H1 (cell line): Measurements from ENCODE around the gene DPP10. TPM values are rescaled to one million over a fixed set of nuclear protein-coding genes. Genes with fewer than 3 reads are reported as not detected.

Source experiments
- BACH1 ChIP-seq: IDR thresholded peaks from 2 replicates; pipeline ENCODE4 v1.6.1; 2012; ENCODE audit warnings: low read length, improper control_type of control experiment
- CBX8 ChIP-seq: fragments of 300-800, 300-1000 bp; sonication (generic); IDR thresholded peaks from 2 replicates; pipeline ENCODE4 v1.7.1; 2016; ENCODE audit warnings: low read depth, low read length, borderline replicate concordance
- CHD7 ChIP-seq: fragments of 300-600 bp; sonication (generic); IDR thresholded peaks from 2 replicates; pipeline ENCODE4 v1.7.1; 2012; ENCODE audit warnings: low read length, moderate library complexity, mild to moderate bottlenecking, inconsistent platforms; ENCODE audit not compliant: insufficient replicate concordance
- CTBP2 ChIP-seq: IDR thresholded peaks from 2 replicates; pipeline ENCODE4 v1.7.0; 2011; ENCODE audit warnings: borderline replicate concordance, mild to moderate bottlenecking, moderate library complexity, mixed read lengths, low read length; ENCODE audit not compliant: insufficient read depth, insufficient read length
- HDAC2 ChIP-seq, 2 experiments: fragments of 300-600 bp in 1 of 2; sonication (generic) in 1 of 2; IDR thresholded peaks; 2 replicates each; pipeline ENCODE4 v1.6.1; 2011 to 2012; ENCODE audit warnings: low read depth in 2 of 2, low read length in 2 of 2, mild to moderate bottlenecking in 2 of 2, moderate library complexity in 2 of 2, borderline replicate concordance in 1 of 2, inconsistent platforms in 1 of 2
- HDAC6 ChIP-seq: IDR thresholded peaks from one replicate; pipeline ENCODE4 v1.7.1; 2012; ENCODE audit warnings: low read depth, mild to moderate bottlenecking, inconsistent platforms, low read length, moderate library complexity
- KDM1A ChIP-seq: fragments of 200-600, 300-600 bp; sonication (generic); IDR thresholded peaks from 2 replicates; pipeline ENCODE4 v1.7.1; 2016; ENCODE audit warnings: mild to moderate bottlenecking, low read length, borderline replicate concordance
- POU5F1 ChIP-seq: IDR thresholded peaks from 2 replicates; pipeline ENCODE4 v1.6.1; 2011; ENCODE audit warnings: low read depth, mild to moderate bottlenecking, low read length, moderate library complexity
- SP4 ChIP-seq: IDR thresholded peaks from 2 replicates; pipeline ENCODE4 v1.6.1; 2012; ENCODE audit warnings: low read length, inconsistent platforms
- TAF7 ChIP-seq: optimal IDR thresholded peaks from 2 replicates; pipeline ENCODE3; 2011; ENCODE audit warnings: low read depth, mild to moderate bottlenecking, inconsistent platforms, low read length, moderate library complexity, borderline replicate concordance
- ZNF274 ChIP-seq: IDR thresholded peaks from 2 replicates; pipeline ENCODE4 v1.7.0; 2012; ENCODE audit warnings: low read length, borderline replicate concordance; ENCODE audit errors: extremely low read depth
- polyA plus RNA-seq, 7 experiments: library from polyadenylated mRNA; depleted of rRNA in 3 of 7; stranded (reverse) in 5 of 7; unstranded in 2 of 7; fragments of >200 nt in 5 of 7; fragments of 200-250 nt in 2 of 7; gene quantifications; 1 replicate in 5 of 7; 2 replicates in 1 of 7; 4 replicates in 1 of 7; pipeline versions ENCODE4 v1.2.1 to v1.2.3, GENCODE V29; 2011 to 2013; ENCODE audit warnings: missing spikeins in 2 of 7, mixed read lengths in 2 of 7
- total RNA-seq: library from RNA; stranded (reverse); fragmentation: NEBNext Ultra II Directional; extraction: Animal tissue kit (Norgen Biotek cat#: 25700); gene quantifications from 2 replicates; pipeline ENCODE4 v1.2.1, GENCODE V29; 2021

DPP10 gene
- total and polyA plus RNA-seq, 2 of the 8 experiments (the other 6 are each of a cell fraction or from before 2014, with no cell fraction given) = 3.3 to 7.2 TPM

GRCh38 chr2:114577657-114578056 lies 135.2 kb downstream of the DPP10 start (continued):
- TF ChIP-seq CHD7 = no peak
- TF ChIP-seq CBX8 = no peak
- TF ChIP-seq ZNF274 = no peak
- TF ChIP-seq TAF7 = no peak
- TF ChIP-seq HDAC2 (IDR thresholded peaks at IDR 0.05; ENCODE audit: borderline replicate concordance in 1 of 2, low read depth in 2 of 2, low read length in 2 of 2) = no peak
- TF ChIP-seq HDAC6 = no peak
- TF ChIP-seq POU5F1 = no peak
- no peak for TF ChIP-seq BACH1
- no peak for TF ChIP-seq SP4
- TF ChIP-seq CTBP2 = no peak
- TF ChIP-seq KDM1A = no peak
